GM21360 (cell line): Measurements from ENCODE around the gene EGLN1.

ENCODE experiments used
- ATAC-seq: cut with Tn5 transposase; IDR thresholded peaks from one replicate; pipeline ENCODE4 v1.9.1; 2021; ENCODE audit warnings: mild to moderate bottlenecking, moderate library complexity; ENCODE audit not compliant: unreplicated experiment

EGLN1 gene

DNA sequence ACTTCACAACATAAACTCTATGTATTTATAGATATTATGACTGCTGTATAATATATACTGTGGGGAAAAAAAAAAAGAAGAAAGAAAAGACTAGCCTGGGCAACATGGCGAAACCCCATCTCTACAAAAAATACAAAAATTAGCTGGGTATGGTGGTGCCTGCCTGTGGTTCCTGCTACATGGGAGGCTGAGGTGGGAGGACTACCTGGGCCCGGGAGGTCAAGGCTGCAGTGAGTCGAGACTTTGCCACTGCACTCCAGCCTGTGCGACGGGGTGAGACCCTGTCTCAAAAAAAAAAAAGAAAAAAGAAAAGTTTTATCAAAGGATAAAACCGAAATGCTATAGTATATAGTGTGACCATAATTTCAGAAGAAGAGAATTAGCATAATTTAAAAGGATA, 87.1 kb downstream of the EGLN1 start:
- no peak for ATAC-seq

DNA sequence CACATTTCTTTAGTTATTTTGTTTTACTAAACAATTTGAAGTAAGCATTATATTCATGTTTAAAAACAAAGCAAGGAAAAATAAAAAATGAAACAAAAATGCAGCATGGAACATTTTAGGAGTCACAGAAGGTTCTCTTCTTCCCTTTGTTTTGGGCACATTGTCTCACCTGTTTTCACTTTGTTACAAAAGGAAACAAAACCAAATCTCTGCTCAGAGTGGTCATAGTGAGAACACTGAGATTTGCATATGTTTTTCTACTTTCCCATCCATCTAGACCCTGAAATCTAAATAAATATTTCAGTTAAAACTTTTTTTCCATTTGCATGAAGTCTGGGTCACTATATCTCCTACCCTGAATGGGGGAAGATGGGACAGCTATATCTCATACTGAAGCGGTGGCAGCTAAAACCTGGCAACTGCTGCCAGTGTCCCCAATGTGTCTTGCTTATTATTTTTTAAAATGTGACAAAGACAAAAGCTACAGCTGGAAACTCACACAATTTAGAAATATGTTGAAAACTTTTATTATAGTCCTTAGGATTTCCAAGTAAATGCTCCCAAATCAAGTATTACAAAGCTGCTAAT, 87.9 kb downstream of the EGLN1 start:
- peak; percentile 32 for ATAC-seq

DNA sequence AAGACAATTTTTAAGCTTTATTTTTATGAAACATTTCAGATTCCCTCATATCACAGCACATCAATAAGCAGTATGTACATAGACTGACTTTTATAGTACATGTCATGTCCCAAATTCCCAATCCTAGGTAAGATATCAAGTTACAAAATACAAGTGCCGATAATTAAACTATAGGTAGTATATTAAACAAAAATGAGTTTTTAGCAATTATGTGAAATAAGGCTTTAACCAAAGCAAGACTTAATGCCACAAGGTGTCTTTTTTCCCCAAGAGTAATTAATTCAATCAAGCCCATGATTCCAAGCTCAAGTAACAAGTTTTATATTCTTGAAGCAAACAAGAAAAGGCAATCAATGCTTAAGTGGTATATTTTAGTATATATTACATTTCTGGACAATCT, 89.3 kb downstream of the EGLN1 start:
- no peak for ATAC-seq

DNA sequence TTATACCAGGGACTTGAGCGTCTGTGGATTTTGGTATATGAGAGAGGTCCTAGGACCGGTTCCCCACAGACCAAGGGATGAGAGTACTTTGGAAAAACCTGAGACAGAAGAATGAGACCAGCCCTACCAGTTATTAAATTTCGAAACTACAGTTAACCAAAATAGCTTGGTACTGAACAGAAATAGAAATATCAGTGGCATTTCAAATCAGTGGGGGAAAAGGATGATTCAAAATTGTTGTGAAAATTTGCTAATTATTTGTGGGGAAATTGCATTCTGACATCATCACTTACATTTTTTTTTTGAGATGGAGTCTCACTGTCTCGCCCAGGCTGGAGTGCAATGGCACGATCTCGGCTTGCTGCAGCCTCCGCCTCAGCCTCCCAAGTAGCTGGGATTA, 92.6 kb downstream of the EGLN1 start:
- ATAC-seq, result no peak

DNA sequence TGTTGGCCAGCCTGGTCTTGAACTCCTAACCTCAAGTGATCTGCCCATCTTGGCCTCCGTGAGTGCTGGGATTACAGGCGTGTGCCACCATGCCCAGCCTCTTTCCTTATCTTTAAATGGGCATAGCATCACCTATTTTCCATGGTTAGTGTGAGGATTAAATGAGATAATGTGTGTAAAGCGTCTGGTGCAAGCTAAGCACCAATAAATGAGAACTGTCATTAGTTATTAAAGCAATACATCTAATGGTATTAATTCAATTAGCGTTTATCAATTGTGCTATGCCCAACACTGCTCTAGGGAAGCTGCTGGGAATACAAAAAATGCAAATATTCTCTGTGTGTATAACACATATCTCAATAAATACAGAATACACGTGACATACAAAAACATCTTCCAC, 94.5 kb downstream of the EGLN1 start:
- ATAC-seq, result no peak

DNA sequence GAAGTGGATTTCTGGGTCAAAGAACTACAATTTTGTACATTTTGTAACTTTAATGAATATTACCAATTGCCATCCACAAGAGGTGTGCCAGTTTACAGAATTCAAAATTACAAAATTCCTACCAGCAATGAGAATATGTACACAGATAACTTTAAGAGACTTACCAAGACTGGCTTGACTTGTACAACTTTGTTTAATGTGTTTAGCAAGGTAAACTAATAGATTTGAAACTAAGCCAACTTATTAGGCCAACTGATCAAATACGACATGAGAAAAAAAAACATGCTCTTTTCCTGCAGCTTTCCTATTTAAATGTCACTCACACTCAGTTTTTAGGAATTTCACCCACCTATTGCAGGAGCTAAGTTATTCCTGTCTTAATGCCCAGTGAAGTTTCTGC, 95.8 kb downstream of the EGLN1 start:
- ATAC-seq, result no peak

DNA sequence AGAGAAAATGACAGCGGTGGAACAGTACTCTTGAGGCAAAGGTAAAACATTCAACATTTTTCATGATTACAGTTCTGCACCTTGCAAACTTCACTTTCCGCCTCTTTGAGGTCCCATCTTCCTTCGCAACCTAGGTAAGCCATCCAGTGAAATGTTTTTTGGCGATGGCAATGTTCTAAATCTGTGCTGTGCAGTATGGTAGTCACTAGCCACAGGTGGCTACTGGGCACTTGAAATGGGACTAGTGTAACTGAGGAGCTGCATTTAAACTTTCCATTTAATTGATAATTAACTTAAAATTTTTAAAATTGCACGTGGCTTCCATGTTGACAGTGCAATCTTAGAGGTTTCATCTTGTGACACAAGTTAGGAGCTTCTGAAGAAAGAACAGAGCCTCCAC, 97.4 kb downstream of the EGLN1 start:
- ATAC-seq, result no peak

DNA sequence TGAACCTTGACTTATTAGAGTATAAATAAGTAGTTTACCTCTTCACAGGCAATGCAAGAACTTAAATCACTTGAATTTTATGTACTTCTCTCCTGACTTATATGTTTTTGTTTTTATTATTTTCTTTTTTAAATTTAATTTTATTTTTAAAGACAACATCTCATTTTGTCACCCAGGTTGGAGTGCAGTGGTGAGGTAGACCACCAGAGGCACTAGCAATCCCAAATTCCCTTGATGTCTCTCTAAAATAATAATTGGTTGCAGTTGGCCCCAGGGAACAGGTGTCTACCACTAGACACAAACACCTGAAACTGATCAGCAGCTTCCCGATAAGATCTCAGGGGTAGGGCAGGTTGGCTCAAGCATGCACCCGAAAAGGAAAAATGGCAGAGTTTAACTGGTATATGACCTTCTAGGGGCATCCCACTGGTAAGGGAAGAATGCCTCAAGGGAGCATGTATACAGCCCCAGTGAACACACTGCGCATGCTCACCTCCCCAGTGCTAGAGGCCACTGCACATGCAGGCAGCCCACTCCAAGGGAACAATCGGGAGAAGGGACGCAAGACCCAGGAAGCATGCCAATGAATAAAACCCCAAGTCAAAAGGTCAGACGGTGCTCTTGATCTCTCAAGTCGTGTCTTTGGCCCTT, 99.1 kb downstream of the EGLN1 start:
- ATAC-seq, result no peak

DNA sequence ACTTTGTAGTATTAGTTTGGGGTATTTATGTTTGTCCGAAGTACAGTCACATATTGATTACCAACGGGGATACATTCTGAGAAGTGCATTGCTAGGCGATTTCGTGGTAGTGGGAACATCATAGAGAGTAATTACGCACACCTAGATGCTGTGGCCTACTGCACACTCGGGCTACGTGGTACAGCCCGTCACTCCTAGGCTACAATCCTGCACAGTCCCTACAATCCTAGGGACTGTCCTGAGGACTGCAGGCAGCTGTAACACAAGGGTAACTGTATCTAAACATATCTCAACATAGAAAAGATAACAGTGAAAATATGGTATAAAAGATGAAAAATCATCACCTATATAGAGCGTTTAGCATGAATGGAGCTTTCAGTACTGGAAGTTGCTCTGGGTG, 103.0 kb downstream of the EGLN1 start:
- ATAC-seq, result no peak

DNA sequence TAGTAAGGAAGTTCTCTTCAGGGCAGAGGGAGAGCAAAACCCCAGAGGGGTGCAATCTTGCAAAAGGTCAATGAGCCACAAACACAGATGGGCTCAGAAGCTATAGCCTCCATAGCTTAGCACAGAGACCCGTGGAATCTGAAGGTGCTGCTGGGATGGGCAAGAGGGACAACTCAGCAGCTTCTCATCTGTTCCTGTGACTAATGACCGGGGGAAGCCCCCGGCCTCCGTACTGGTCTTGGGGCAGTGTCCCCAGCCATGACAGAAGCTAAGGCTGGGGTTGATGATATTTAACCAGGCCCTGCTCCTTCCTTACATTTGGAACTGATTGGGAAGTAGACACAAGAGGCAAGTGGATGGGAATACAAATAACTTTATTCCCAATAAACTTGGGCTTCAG, 103.5 kb downstream of the EGLN1 start:
- ATAC-seq, result no peak

DNA sequence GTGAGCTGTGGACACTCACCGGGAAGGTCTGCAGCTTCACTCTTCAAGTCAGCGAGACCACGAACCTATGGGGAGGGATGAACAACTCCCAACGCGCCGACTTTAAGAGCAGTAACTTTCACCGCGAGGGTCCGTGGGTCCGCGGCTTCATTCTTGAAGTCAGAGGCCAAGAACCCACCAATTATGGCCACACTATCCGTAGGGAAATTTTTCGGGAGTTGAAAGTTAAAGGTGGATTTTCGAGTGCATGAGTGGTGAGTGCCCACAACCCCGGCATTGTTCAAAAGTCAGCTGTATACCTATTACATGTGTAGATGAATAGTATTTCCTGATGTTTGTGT, 104.1 kb downstream of the EGLN1 start:
- no peak for ATAC-seq

DNA sequence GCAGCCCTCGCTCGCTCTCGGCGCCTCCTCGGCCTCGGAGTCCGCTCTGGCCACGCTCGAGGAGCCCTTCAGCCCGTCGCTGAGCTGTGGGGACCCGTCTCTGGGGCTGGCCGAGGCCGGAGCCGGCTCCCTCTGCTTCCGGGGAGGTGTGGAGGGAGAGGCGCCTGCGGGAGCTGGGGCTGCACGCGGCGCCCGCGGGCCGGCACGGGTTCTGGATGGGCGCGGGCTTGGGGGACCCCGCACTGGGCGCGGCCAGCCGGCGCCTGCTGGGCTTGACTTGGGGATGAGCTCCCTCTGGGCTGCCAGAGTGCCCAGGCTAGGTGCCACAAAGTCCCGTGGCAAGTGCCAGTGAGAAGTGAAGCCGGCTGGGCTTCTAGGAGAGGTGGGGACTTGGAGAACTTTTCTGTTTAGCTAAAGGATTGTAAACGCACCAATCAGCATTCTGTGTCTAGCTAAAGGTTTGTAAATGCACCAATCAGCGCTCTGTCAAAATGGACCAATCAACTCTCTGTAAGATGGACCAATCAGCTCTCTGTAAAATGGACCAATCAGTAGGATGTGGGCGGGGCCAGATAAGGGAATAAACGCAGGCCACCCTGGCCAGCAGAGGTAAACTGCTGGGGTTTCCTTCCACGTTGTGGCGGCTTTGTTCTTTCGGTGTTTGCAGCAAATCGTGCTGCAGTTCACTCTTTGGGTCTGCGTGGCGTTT, 104.6 kb downstream of the EGLN1 start:
- no peak for ATAC-seq

DNA sequence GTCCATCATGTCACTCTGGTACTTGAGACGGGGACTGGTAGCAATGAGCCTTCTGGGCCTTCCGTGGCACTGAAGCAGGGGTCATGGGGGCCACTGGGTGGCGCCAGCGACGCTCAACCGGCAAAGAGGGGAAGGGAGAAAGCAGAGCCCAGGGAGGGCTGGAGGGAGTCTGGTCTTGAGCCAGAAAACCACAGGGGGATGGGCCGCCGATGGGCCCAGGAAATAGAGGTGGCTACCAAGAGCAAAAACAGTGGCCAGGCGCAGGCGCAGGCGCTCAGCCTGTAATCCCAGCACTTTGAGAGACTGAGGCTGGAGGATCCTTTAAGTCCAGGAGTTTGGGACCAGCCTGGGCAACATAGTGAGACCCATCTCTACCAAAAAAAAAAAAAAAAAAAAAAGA, 106.2 kb downstream of the EGLN1 start:
- ATAC-seq, result peak; percentile 64
